Muscle of back (tissue), 13 donors: ENCODE results near the gene TSPAN4. TPM values are rescaled to one million over a fixed set of nuclear protein-coding genes. Genes with fewer than 3 reads are reported as not detected.

Experiments used
- DNase-seq, 3 donors: peaks; one replicate each; pipeline versions ENCODE4 v3.0.0 to v3.0.0-alpha.2; 2013
- long read RNA-seq, 9 donors: transcript quantifications; one replicate each; lab custom pipeline, GENCODE V29; 2026
- polyA plus RNA-seq, 10 donors: library from polyadenylated mRNA; unstranded; fragments of 120-200 nt; gene quantifications; one replicate each; pipeline ENCODE4 v1.2.1, GENCODE V29; 2013; ENCODE audit not compliant: insufficient read length in 10 of 10

The TSPAN4 gene
- 10 to 100 TPM; 41.1 to 72.2 (median 49.6) TPM for polyA plus RNA-seq
- long read RNA-seq, donor 1, transcript TSPAN4-203 (9 exons, 1,423 nt) = major isoform, 9 of 31 reads
- long read RNA-seq, donor 1, partial matches to known transcripts = 20 of 31 reads
- long read RNA-seq, donor 1, other reads (novel, unspliced or antisense) = 0 of 31 reads
- long read RNA-seq, donor 2, partial matches to known transcripts = 5 of 9 reads
- long read RNA-seq, donor 2, other reads (novel, unspliced or antisense) = 0 of 9 reads
- long read RNA-seq, donor 3 = 0 reads
- long read RNA-seq, donor 4, partial matches to known transcripts = 20 of 26 reads
- long read RNA-seq, donor 4, other reads (novel, unspliced or antisense) = 0 of 26 reads
- long read RNA-seq, donor 5, transcript TSPAN4-203 (9 exons, 1,423 nt) = major isoform, 7 of 29 reads
- long read RNA-seq, donor 5, partial matches to known transcripts = 12 of 29 reads
- long read RNA-seq, donor 5, other reads (novel, unspliced or antisense) = 0 of 29 reads
- long read RNA-seq, donor 6, partial matches to known transcripts = 7 of 14 reads
- long read RNA-seq, donor 6, other reads (novel, unspliced or antisense) = 0 of 14 reads
- long read RNA-seq, donor 7, transcript TSPAN4-203 (9 exons, 1,423 nt) = major isoform, 6 of 9 reads
- long read RNA-seq, donor 7, partial matches to known transcripts = 0 of 9 reads
- long read RNA-seq, donor 7, other reads (novel, unspliced or antisense) = 0 of 9 reads
- long read RNA-seq, donor 8, partial matches to known transcripts = 0 of 10 reads
- long read RNA-seq, donor 8, other reads (novel, unspliced or antisense) = 0 of 10 reads
- long read RNA-seq, donor 9, partial matches to known transcripts = 0 of 2 reads
- long read RNA-seq, donor 9, other reads (novel, unspliced or antisense) = 0 of 2 reads

- DNase-seq = peak; percentile 88 to 96 (median 91)
These were observed at the start of gene TSPAN4, which contains the start of gene POLR2L for GRCh38 chr11:842370-843002. TSS of gene TSPAN4 (plus strand) at chr11:842852. CDS start at chr11:850305, 7,453 bp downstream. TSS of gene POLR2L (minus strand) at chr11:842529. CDS start at chr11:842508, 21 bp downstream.

DNA sequence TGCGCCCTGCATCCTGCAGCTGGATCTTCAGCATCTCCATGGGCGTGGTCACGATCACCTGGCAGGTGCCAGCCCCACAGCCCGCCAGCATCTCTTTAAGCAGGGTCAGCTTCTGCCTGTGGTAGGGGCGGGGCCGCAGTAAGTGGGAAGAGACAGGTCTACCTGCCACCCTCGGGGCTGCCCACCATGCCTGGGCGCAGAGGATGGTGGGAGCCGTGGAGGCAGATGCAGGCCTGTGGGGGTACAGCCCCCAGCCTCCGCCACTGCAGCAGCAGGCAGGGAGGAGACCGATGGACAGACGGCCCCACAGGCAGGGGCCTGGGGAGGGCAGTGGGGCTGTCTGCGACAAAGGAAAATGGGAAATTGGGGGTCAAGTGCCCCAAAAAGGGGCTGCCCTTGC is 49.8 kb upstream of the TSPAN4 start:
- no peak for DNase-seq

GRCh38 chr11:793556-793955 is 49.1 kb upstream of the TSPAN4 start:
- no peak for DNase-seq

DNA sequence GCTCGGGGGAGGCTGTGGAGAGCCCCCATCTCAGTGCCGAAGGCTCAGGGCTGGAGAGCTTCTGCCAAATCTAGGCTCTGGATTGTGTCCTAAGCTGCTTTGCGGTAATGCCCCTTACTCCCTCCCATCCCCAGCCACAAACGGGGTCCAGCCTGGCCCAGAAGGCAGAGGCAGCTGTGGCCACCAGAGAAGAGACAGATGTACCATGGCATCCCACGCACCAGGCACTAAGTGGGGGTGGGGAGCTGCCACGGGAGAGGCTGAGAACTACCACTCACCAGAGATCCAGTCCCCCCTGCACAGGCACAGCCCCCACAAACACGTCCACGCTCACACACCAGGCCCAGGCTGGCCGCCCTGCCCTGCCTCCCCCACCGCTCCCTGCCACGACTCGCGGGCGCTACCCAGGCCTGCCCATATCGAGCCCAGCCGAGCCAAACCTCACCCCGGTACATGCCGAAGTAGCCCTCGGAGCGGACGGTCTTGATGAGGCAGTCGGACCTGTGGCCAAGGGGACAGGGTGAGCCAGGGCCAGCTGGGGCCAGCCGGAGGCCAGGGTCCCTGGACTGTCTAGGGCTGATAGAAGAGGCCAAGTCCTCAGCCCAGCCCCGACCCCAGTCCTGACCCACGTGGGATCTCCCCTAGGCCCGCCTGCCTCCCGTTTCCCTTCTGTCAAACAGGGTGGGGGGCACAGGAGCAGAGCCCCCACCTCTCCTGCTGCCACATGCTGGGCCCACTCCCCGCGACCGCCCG is 48.5 kb upstream of the TSPAN4 start:
- DNase-seq = no peak

DNA sequence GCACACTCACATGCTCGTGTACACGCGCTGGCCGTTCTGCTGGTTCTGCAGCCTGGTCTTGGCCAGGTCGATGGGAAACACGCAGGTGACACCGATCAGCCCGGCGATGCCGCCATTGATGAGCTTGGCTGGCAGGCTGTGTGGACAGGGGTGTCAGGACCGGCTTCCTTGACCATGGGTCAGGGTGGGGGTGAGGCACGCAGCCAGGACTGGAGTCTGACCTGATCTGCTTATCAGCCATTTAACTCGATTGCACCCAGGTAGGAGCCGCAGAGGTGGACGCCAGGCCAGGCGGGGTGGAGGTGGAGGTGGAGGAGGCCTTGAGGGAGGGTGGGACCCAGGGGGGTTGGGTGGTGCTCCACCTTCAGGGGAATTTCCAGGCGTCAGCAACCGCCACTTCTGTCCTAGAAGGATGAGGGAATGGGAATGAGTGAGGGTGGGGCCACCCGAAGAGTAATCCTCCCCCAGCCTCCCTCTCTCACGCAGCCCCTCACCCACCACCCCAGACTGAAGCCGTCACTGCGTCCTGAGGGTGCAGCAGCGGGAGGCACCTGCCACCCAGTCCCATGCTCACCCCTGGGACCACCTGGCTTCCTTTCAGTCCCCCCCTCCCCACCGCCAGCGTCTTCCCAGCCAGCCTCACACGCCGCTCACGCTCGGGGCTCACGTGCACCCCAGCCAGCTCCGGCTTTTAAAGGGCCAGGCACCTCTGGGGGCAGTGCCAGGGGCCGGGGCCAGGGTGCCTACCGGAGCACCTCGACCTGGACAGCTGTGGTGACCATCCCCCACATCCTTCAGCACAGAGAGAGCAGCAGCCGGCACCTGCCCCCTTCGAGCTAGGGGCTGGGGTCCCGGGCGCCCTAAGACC is 47.7 kb upstream of the TSPAN4 start:
- no peak for DNase-seq

GRCh38 chr11:795634-796564 is 46.8 kb upstream of the TSPAN4 start:
- peak; percentile 69 to 87 (median 77) for DNase-seq

DNA sequence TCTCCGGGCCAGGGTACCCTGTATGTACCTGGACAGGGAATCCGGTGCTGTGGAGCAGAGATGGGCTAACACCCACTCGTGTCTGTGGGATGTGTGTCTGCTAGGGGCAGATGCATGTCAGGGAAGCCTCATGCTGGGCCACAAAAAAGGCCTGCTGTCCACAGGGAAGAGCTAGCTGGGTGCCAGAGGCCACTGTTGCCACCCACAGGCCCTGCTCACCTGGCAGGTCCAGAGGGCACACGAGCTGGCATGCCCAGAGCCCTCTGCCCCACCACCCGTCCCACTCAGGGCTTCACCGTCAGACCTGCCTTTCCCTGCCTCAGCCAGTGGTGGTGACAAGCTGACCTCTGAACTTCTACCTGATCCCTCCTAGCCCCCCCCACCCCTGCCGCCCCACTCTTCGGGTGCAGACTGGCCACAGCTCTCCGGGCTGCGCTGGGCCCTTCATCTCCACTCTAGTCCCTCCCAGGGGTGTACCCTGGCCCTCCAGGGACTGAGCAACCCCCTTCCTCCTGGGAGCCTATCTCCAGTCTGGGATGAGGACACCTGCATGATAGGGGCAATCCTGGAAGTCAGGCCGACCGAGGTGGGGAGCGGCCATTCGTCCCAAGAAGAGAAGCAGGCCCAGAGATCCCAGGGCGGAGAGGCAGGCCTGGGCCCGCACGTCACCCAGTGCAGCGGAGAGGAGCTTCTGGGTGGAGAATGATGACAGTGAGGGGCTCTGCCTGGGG is 45.9 kb upstream of the TSPAN4 start:
- no peak for DNase-seq

DNA sequence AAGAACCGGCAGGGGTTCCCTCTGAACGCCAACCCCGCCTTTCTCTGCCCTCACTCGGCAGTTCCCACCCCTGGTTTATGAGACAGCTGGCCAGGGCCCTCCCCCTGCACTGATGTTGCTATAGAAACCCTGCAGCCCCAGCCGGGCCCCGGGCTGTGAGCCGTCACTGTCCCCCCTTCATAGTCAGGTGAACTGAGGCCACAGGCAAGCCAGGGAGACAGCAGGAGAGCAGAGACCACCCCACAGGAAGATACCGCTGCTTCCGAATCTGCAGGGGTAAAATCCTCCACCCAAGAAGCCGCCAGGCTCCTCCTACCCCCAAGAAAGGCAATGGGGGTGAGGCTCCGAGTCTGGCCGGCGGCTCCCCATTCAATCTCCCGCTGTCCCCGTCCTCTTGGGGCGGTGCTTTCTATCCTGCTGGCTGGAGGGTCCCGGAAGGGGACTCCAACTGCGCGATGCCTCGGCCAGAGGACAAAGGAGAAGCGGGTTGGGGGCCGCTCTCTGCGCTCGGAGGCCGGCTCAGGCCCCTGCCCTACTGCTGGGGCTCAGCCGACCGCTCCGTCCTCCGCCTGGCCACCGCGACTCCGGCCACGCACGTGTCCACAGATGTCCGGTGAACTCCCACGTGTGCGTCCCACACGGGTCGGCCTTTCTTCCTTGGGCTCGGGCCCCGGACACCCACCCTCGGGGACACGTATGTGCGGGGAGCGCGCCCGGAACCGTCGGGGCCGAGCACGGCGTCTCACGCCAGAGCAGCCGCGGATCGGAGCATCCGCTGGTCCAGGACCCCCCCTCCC is 45.2 kb upstream of the TSPAN4 start:
- peak; percentile 78 to 95 (median 87) for DNase-seq

DNA sequence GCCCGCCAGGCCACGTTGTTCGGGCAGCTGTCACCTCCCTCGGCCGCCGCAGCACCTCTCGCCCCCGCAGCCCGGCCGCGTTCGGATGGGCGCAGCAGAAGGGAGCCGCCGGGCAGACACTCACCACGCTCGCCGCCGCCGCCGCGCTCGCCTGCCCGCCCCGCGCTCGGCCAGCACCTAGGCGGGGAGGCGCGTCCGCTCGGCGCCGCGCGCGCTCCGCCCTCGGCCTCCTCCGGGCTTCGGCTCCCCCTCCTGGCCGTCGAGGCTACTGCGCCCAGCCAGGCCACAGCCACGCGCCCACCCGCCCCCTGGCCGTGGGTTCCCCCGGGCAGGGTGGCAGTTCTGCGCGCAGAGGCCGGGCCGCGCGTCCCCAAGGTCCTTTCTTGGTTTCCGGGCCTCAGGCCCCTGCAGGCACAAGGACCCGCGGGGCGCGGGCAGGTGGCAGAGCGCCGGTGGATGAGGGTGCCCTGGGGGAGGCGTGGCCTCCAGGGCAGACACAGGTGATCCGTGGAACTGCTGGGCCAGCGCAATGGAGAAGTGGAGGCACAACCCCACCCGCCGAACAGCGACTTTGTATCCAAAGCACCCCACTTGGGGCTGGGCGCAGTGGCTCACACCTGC is 44.4 kb upstream of the TSPAN4 start, which contains the start of gene SLC25A22:
Gene SLC25A22 (minus strand): TSS at position 189 of the 621 bp plus-strand sequence. CDS start 3,275 bp downstream, outside the sequence.
- DNase-seq = peak; percentile 75 to 95 (median 88)

- no peak for DNase-seq
These were observed 42.9 kb upstream of the TSPAN4 start for GRCh38 chr11:799641-800316.

- no peak for DNase-seq
These were observed 42.2 kb upstream of the TSPAN4 start for GRCh38 chr11:800473-800872.

- DNase-seq = no peak
These were observed 41.4 kb upstream of the TSPAN4 start for GRCh38 chr11:801097-801780.

DNA sequence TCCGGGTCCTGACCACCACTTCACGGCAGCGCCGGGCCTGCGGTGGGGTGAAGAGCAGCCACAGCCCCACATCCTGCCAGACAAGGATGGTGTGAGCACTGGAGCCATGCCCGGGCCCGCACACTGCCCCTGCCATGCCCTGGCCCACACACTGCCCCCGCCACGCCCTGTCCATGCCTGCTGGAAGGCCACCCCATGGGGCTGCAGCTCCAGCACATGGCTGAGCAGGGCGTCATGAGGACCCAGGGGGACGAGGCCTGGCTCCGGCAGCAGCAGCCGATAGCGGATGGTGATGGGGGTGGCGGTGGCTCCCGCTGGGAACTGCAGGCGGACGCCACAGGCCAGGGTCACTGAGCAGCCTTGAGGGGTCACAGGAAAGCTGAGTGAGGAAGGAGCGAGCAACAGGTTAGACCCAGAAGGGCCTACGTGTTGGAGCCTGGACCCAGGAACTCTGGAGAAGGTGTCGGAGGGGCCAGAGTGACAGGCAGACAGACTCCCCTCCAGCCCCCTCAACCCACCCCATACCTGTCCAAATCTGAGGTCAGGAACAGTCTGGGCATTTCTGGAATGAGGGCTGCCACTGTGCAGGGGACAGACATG is 40.5 kb upstream of the TSPAN4 start:
- no peak for DNase-seq

DNA sequence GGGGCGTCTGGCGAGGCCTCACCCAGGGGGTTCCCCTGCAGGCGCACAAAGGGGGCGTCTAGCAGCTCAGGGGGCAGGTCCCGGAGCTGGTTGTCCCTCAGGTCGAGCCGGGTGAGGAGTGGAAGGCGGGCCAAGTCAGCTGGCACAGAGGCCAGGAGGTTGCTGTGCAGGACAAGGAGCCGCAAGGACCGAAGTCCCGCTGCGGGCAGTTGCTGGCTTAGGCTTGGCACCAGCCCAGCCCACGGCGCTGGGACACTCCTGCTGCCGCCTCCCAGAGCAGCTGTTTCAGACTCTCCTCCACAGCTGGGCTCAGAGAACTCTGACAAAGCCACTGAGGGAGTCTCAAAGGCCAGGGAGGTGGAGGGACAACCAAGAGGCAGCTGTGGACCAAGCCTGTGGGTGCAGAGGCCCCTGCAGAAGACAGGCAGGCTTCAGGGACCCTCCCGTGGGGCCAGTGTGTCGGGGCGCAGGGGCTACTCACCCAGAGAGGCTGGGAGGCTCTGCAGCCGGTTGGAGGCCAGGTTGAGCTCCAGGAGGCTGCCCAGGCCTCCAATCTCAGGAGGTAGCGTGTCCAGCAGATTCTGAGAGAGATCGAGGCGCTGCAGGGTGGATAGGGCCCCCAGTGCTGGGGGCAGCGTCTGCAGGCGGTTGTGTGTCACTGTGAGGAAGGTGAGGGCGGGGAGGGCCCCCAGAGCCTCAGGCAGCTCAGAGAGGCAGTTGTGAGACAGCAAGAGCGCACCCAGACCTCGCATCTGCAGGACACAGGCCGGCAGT is 39.8 kb upstream of the TSPAN4 start:
- DNase-seq = no peak

- DNase-seq = no peak
These were observed 39.2 kb upstream of the TSPAN4 start for GRCh38 chr11:803467-803742.
